Gastrocnemius medialis (tissue), 4 donors: ENCODE data around the gene CDC42.

Experiments
- CTCF ChIP-seq, 5 experiments: fragments of 450-650 bp in 3 of 5; fragments of 200-600 bp in 2 of 5; sonication (generic) in 2 of 5; IDR thresholded peaks in 4 of 5; conservative IDR thresholded peaks in 1 of 5; 1 replicate in 4 of 5; 2 replicates in 1 of 5; pipeline ENCODE4 v1.5.1; 2016 to 2019; ENCODE audit warnings: antibody characterized with exemption in 5 of 5, mild to moderate bottlenecking in 3 of 5, moderate library complexity in 3 of 5
- POLR2A ChIP-seq, 2 donors: fragments of 450-650 bp; IDR thresholded peaks; one replicate each; pipeline ENCODE4 v1.6.1; 2017; ENCODE audit warnings: antibody characterized with exemption in 2 of 2, mild to moderate bottlenecking in 2 of 2, moderate library complexity in 2 of 2

GRCh38 chr1:22038036-22038435, 14.5 kb upstream of the CDC42 start:
- TF ChIP-seq CTCF (IDR thresholded peaks at IDR 0.05 in 4 of 5, conservative IDR thresholded peaks at IDR 0.05 in 1 of 5), result no peak
- TF ChIP-seq POLR2A (IDR thresholded peaks at IDR 0.05), result no peak
